Measurements from ENCODE around the gene MFN1. TPM values are rescaled to one million over a fixed set of nuclear protein-coding genes. Genes with fewer than 3 reads are reported as not detected.
"Not testable (repeated sequence)": the region's sequence is repeated elsewhere in the genome, so short reads cannot be mapped to it uniquely, and the experiment has no call there.

Gene MFN1
- total RNA-seq, 1 donor from 2014 or later = 53.1 TPM

DNA sequence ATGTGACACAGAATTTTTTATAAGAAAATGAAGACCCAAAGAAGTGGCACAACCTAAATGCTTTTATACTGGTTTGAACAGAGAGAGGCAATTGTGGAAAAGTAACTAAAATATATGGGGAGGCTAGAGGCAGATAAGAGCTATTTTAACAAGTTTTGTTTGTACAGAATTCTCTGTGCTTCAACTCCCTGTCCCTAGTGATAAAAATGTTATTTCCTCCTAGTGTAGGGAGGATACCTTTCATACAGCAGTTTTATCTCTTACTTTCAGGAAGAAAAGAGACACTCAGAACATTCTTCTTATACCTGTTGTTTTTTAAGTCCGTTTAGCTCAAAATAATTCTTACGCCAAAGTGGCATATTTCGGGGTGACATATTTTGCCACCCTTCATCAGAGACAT is 45.9 kb upstream of the MFN1 start:
- Histone ChIP-seq H3K36me3 (ENCODE audit: insufficient read depth, low read length) (no peaks in the 10 kb centered on the region), H3K27ac (ENCODE audit: low read depth, low read length) (no peak overlapping the region), H3K4me3 (ENCODE audit: insufficient read depth, low read depth, low read length) (no peak overlapping the region), H3K79me2 (ENCODE audit: insufficient read depth, low read length) (no peaks in the 10 kb centered on the region), H2AFZ (ENCODE audit: low read depth, low read length) (no peak overlapping the region), H3K4me1 (ENCODE audit: insufficient read depth, low read length) (no peaks in the 10 kb centered on the region), H4K20me1 (ENCODE audit: insufficient read depth, low read length) (no peaks in the 10 kb centered on the region), H3K9ac (ENCODE audit: low read length) (no peak overlapping the region), H3K4me2 (ENCODE audit: low read length) (no peak overlapping the region), H3K27me3 (ENCODE audit: insufficient read depth, low read length) (no peaks in the 10 kb centered on the region), H3K9me3 (ENCODE audit: insufficient read depth, low read depth, low read length) (no peaks in the 10 kb centered on the region)
- FAIRE-seq = no peak
- peaks cover 20% of the 10 kb centered on the region for H3K4me1 Mint-ChIP-seq (ENCODE audit: low read depth, unreplicated experiment)
- TF ChIP-seq EZH2 (IDR thresholded peaks at IDR 0.05; ENCODE audit: insufficient read depth, low read length) = no peak
- TF ChIP-seq, protein P1, sequence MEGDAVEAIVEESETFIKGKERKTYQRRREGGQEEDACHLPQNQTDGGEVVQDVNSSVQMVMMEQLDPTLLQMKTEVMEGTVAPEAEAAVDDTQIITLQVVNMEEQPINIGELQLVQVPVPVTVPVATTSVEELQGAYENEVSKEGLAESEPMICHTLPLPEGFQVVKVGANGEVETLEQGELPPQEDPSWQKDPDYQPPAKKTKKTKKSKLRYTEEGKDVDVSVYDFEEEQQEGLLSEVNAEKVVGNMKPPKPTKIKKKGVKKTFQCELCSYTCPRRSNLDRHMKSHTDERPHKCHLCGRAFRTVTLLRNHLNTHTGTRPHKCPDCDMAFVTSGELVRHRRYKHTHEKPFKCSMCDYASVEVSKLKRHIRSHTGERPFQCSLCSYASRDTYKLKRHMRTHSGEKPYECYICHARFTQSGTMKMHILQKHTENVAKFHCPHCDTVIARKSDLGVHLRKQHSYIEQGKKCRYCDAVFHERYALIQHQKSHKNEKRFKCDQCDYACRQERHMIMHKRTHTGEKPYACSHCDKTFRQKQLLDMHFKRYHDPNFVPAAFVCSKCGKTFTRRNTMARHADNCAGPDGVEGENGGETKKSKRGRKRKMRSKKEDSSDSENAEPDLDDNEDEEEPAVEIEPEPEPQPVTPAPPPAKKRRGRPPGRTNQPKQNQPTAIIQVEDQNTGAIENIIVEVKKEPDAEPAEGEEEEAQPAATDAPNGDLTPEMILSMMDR (IDR thresholded peaks at IDR 0.05; ENCODE audit: insufficient read depth, low read depth, low read length) = no peak
- no peak overlapping the region for H3K4me3 Mint-ChIP-seq (ENCODE audit: unreplicated experiment)
- no peak for DNase-seq (ENCODE audit: low read depth)
- H3K9me3 Mint-ChIP-seq (ENCODE audit: unreplicated experiment) = peaks cover 5% of the 10 kb centered on the region
- H3K27me3 Mint-ChIP-seq (ENCODE audit: low read depth, unreplicated experiment) = no peaks in the 10 kb centered on the region
- H3K27ac Mint-ChIP-seq (ENCODE audit: unreplicated experiment) = no peak overlapping the region
- no peaks in the 10 kb centered on the region for H3K36me3 Mint-ChIP-seq (ENCODE audit: low read depth, unreplicated experiment)

DNA sequence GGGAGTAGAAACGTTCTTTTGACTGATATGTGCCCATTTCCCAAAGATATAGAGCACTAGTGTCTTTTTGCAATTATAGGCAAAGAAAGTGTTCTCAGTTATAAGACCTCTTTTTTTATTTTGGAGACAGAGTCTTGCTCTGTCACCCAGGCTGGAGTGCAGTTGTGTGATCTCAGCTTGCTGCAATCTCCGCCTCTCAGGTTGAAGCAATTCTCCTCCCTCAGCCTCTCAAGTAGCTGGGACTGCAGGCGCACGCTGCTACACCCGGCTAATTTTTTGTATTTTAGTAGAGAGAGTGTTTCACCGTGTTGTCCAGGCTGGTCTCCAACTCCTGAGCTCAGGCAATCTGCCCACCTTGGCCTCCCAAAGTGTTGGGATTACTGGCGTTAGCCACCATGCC is 45.4 kb upstream of the MFN1 start:
- Histone ChIP-seq H3K27ac (ENCODE audit: low read depth, low read length) (no peak overlapping the region), H2AFZ (ENCODE audit: low read depth, low read length) (no peak overlapping the region), H4K20me1 (ENCODE audit: insufficient read depth, low read length) (no peaks in the 10 kb centered on the region), H3K79me2 (ENCODE audit: insufficient read depth, low read length) (no peaks in the 10 kb centered on the region), H3K9ac (ENCODE audit: low read length) (no peak overlapping the region), H3K27me3 (ENCODE audit: insufficient read depth, low read length) (no peaks in the 10 kb centered on the region), H3K9me3 (ENCODE audit: insufficient read depth, low read depth, low read length) (no peaks in the 10 kb centered on the region), H3K4me2 (ENCODE audit: low read length) (no peak overlapping the region), H3K4me1 (ENCODE audit: insufficient read depth, low read length) (no peaks in the 10 kb centered on the region), H3K36me3 (ENCODE audit: insufficient read depth, low read length) (no peaks in the 10 kb centered on the region), H3K4me3 (ENCODE audit: insufficient read depth, low read depth, low read length) (no peak overlapping the region)
- H3K4me3 Mint-ChIP-seq (ENCODE audit: unreplicated experiment) = no peak overlapping the region
- H3K27me3 Mint-ChIP-seq (ENCODE audit: low read depth, unreplicated experiment) = no peaks in the 10 kb centered on the region
- H3K36me3 Mint-ChIP-seq (ENCODE audit: low read depth, unreplicated experiment) = no peaks in the 10 kb centered on the region
- FAIRE-seq (no peak), DNase-seq (ENCODE audit: low read depth) (no peak)
- H3K9me3 Mint-ChIP-seq (ENCODE audit: unreplicated experiment) = peaks cover 1% of the 10 kb centered on the region
- no peak overlapping the region for H3K27ac Mint-ChIP-seq (ENCODE audit: unreplicated experiment)
- TF ChIP-seq, protein P1 (IDR thresholded peaks at IDR 0.05; ENCODE audit: insufficient read depth, low read depth, low read length) = no peak
- no peak for TF ChIP-seq EZH2 (IDR thresholded peaks at IDR 0.05; ENCODE audit: insufficient read depth, low read length)
- peaks cover 20% of the 10 kb centered on the region for H3K4me1 Mint-ChIP-seq (ENCODE audit: low read depth, unreplicated experiment)

DNA sequence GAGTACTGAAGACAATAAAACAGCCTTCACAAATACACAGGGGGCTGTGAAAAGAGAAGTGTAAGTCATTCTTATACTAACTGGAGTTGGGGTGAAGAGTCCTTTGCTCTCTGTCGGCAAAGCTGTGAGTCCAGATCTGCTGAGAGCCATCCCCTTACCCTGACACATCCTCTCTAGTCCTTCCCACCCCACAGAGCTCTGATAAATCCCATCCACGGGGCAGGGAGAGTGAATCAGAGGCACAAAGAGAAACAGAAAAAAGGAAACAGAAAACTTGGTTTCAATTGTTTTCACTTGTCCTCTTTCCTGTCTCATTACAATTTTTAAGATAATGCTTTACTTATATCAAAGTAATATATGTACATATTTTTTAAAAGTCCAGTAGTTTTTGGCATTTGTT is 42.9 kb upstream of the MFN1 start:
- no peaks in the 10 kb centered on the region for H3K9me3 ChIP-seq (ENCODE audit: insufficient read depth, low read depth, low read length)
- no peaks in the 10 kb centered on the region for H3K27me3 ChIP-seq (ENCODE audit: insufficient read depth, low read length)
- H3K27ac Mint-ChIP-seq (ENCODE audit: unreplicated experiment) = no peak overlapping the region
- no peak overlapping the region for H3K27ac ChIP-seq (ENCODE audit: low read depth, low read length)
- TF ChIP-seq, protein P1 (IDR thresholded peaks at IDR 0.05; ENCODE audit: insufficient read depth, low read depth, low read length) = no peak
- TF ChIP-seq EZH2 (IDR thresholded peaks at IDR 0.05; ENCODE audit: insufficient read depth, low read length) = no peak
- H3K4me2 ChIP-seq (ENCODE audit: low read length) = no peak overlapping the region
- H3K36me3 Mint-ChIP-seq (ENCODE audit: low read depth, unreplicated experiment) = no peaks in the 10 kb centered on the region
- peaks cover 11% of the 10 kb centered on the region for H3K4me1 Mint-ChIP-seq (ENCODE audit: low read depth, unreplicated experiment)
- H3K4me1 ChIP-seq (ENCODE audit: insufficient read depth, low read length) = no peaks in the 10 kb centered on the region
- H3K4me3 ChIP-seq (ENCODE audit: insufficient read depth, low read depth, low read length) = no peak overlapping the region
- no peaks in the 10 kb centered on the region for H3K36me3 ChIP-seq (ENCODE audit: insufficient read depth, low read length)
- no peaks in the 10 kb centered on the region for H4K20me1 ChIP-seq (ENCODE audit: insufficient read depth, low read length)
- DNase-seq (ENCODE audit: low read depth) (no peak), FAIRE-seq (no peak)
- no peaks in the 10 kb centered on the region for H3K27me3 Mint-ChIP-seq (ENCODE audit: low read depth, unreplicated experiment)
- no peaks in the 10 kb centered on the region for H3K79me2 ChIP-seq (ENCODE audit: insufficient read depth, low read length)
- H3K9me3 Mint-ChIP-seq (ENCODE audit: unreplicated experiment) = no peaks in the 10 kb centered on the region
- no peak overlapping the region for H2AFZ ChIP-seq (ENCODE audit: low read depth, low read length)
- H3K4me3 Mint-ChIP-seq (ENCODE audit: unreplicated experiment) = no peak overlapping the region
- no peak overlapping the region for H3K9ac ChIP-seq (ENCODE audit: low read length)

DNA sequence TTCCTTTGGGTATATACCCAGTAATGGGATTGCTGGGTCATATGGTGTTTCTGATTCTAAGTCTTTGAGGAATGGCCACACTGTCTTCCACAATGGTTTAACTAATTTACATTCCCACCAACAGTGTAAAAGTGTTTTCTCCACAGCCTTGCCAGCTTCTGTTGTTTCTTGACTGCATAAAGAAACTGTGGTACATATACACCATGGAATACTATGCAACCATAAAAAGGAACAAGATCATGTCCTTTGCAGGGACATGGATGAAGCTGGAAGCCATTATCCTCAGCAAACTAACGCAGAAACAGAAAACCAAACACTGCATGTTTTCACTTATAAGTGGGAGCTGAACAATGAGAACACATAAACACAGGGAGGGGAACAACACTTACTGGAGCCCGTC is 40.1 kb upstream of the MFN1 start:
- not testable (repeated sequence) for H3K9me3 ChIP-seq (ENCODE audit: insufficient read depth, low read depth, low read length); H3K27ac ChIP-seq (ENCODE audit: low read depth, low read length); H3K79me2 ChIP-seq (ENCODE audit: insufficient read depth, low read length); H3K27ac Mint-ChIP-seq (ENCODE audit: unreplicated experiment); FAIRE-seq; H3K9me3 Mint-ChIP-seq (ENCODE audit: unreplicated experiment); DNase-seq (ENCODE audit: low read depth); H3K36me3 Mint-ChIP-seq (ENCODE audit: low read depth, unreplicated experiment); H4K20me1 ChIP-seq (ENCODE audit: insufficient read depth, low read length); H3K36me3 ChIP-seq (ENCODE audit: insufficient read depth, low read length); H3K4me1 ChIP-seq (ENCODE audit: insufficient read depth, low read length); H2AFZ ChIP-seq (ENCODE audit: low read depth, low read length); H3K9ac ChIP-seq (ENCODE audit: low read length); H3K4me2 ChIP-seq (ENCODE audit: low read length); H3K4me3 Mint-ChIP-seq (ENCODE audit: unreplicated experiment); H3K4me3 ChIP-seq (ENCODE audit: insufficient read depth, low read depth, low read length); H3K27me3 ChIP-seq (ENCODE audit: insufficient read depth, low read length); H3K27me3 Mint-ChIP-seq (ENCODE audit: low read depth, unreplicated experiment)
- peaks cover 11% of the 10 kb centered on the region for H3K4me1 Mint-ChIP-seq (ENCODE audit: low read depth, unreplicated experiment)
